H1 (cell line): ENCODE data around the gene ZNF577. TPM values are rescaled to one million over a fixed set of nuclear protein-coding genes. Genes with fewer than 3 reads are reported as not detected.
A peak's percentile ranks its signal among the peaks of the same experiment; 100 is the strongest.

Experiments
- BCL11A ChIP-seq, 2 experiments: IDR thresholded peaks; one replicate each; pipeline ENCODE4 v1.6.1; 2011; ENCODE audit warnings: low read depth in 2 of 2, low read length in 2 of 2, mild to moderate bottlenecking in 2 of 2
- CEBPB ChIP-seq: IDR thresholded peaks from 2 replicates; pipeline ENCODE4 v1.6.1; 2012; ENCODE audit warnings: low read depth, low read length
- E2F6 ChIP-seq: IDR thresholded peaks from 2 replicates; pipeline ENCODE4 v1.6.1; 2012; ENCODE audit warnings: inconsistent platforms
- EZH2 ChIP-seq: fragments of 200-600 bp; sonication (generic); IDR thresholded peaks from 2 replicates; pipeline ENCODE4 v1.7.1; 2012; ENCODE audit warnings: low read depth, mild to moderate bottlenecking, moderate library complexity, low read length, inconsistent platforms; ENCODE audit not compliant: severe bottlenecking
- GTF2F1 ChIP-seq: IDR thresholded peaks from 2 replicates; pipeline ENCODE4 v1.6.1; 2012; ENCODE audit warnings: low read depth, low read length, improper control_type of control experiment, borderline replicate concordance
- MAX ChIP-seq: IDR thresholded peaks from 2 replicates; pipeline ENCODE4 v1.6.1; 2012; ENCODE audit warnings: inconsistent platforms
- PHF8 ChIP-seq: fragments of 200-600 bp; sonication (generic); conservative IDR thresholded peaks from 2 replicates; pipeline ENCODE4 v1.7.1; 2012; ENCODE audit warnings: low read depth, mild to moderate bottlenecking, inconsistent platforms, low read length, moderate library complexity
- POLR2AphosphoS5 ChIP-seq: IDR thresholded peaks from 2 replicates; pipeline ENCODE4 v1.6.1; 2011; ENCODE audit warnings: low read depth, low read length
- RAD21 ChIP-seq, 2 experiments: IDR thresholded peaks in 1 of 2; conservative IDR thresholded peaks in 1 of 2; 2 replicates each; pipeline ENCODE4 v1.6.1; 2011; ENCODE audit warnings: low read depth in 2 of 2, low read length in 2 of 2, improper control_type of control experiment in 1 of 2, inconsistent platforms in 1 of 2, mild to moderate bottlenecking in 1 of 2, moderate library complexity in 1 of 2
- SAP30 ChIP-seq: fragments of 300-600 bp; sonication (generic); IDR thresholded peaks from 2 replicates; pipeline ENCODE4 v1.7.1; 2012; ENCODE audit warnings: low read length, moderate library complexity, mild to moderate bottlenecking, inconsistent platforms; ENCODE audit not compliant: insufficient read depth, insufficient replicate concordance
- SIN3A ChIP-seq, 2 experiments: IDR thresholded peaks in 1 of 2; conservative IDR thresholded peaks in 1 of 2; 2 replicates each; pipeline ENCODE4 v1.6.1; 2011 to 2012; ENCODE audit warnings: low read length in 2 of 2, improper control_type of control experiment in 1 of 2, low read depth in 1 of 2, mild to moderate bottlenecking in 1 of 2
- SUZ12 ChIP-seq: fragments of 200-600 bp; sonication (generic); IDR thresholded peaks from 2 replicates; pipeline ENCODE4 v1.6.1; 2012; ENCODE audit warnings: mild to moderate bottlenecking, inconsistent platforms, low read length, moderate library complexity, mixed read lengths
- TAF1 ChIP-seq: IDR thresholded peaks from 2 replicates; pipeline ENCODE4 v1.6.1; 2011; ENCODE audit warnings: mild to moderate bottlenecking, low read depth, low read length
- TBP ChIP-seq: IDR thresholded peaks from 2 replicates; pipeline ENCODE4 v1.6.1; 2011; ENCODE audit warnings: low read depth, low read length, improper control_type of control experiment
- TCF12 ChIP-seq: IDR thresholded peaks from 2 replicates; pipeline ENCODE4 v1.6.1; 2011; ENCODE audit warnings: low read depth, mild to moderate bottlenecking, low read length
- YY1 ChIP-seq: IDR thresholded peaks from 2 replicates; pipeline ENCODE4 v1.6.1; 2011; ENCODE audit warnings: low read depth, mild to moderate bottlenecking, low read length
- ZNF274 ChIP-seq: IDR thresholded peaks from 2 replicates; pipeline ENCODE4 v1.7.0; 2012; ENCODE audit warnings: low read length, borderline replicate concordance; ENCODE audit errors: extremely low read depth
- polyA plus RNA-seq, 7 experiments: library from polyadenylated mRNA; depleted of rRNA in 3 of 7; stranded (reverse) in 5 of 7; unstranded in 2 of 7; fragments of >200 nt in 5 of 7; fragments of 200-250 nt in 2 of 7; gene quantifications; 1 replicate in 5 of 7; 2 replicates in 1 of 7; 4 replicates in 1 of 7; pipeline versions ENCODE4 v1.2.1 to v1.2.3, GENCODE V29; 2011 to 2013; ENCODE audit warnings: missing spikeins in 2 of 7, mixed read lengths in 2 of 7
- total RNA-seq: library from RNA; stranded (reverse); fragmentation: NEBNext Ultra II Directional; extraction: Animal tissue kit (Norgen Biotek cat#: 25700); gene quantifications from 2 replicates; pipeline ENCODE4 v1.2.1, GENCODE V29; 2021

ZNF577 gene
- total and polyA plus RNA-seq, 2 of the 8 experiments (the other 6 are each of a cell fraction or from before 2014, with no cell fraction given): 13.8 to 14.9 TPM

GRCh38 chr19:51904331-51905165 lies 16.8 kb upstream of the ZNF577 start, which contains the start of gene ZNF649 (continued):
- TF ChIP-seq SIN3A (conservative IDR thresholded peaks at IDR 0.05 in 1 of 2, IDR thresholded peaks at IDR 0.05 in 1 of 2; ENCODE audit: low read depth in 1 of 2, low read length in 2 of 2) (no peak; a peak in 1 of 4 replicates), TBP (peak; percentile 89), YY1 (peak; percentile 100), EZH2 (no peak), MAX (peak; percentile 10; the same call in 1 of the 2 replicates), CEBPB (no peak), TCF12 (0 out of 2 replicates have a peak, but pooled peaks have one; percentile 12), SAP30 (peak; percentile 97), GTF2F1 (no peak), POLR2AphosphoS5 (peak; percentile 80), ZNF274 (no peak), PHF8 (peak; percentile 74), RAD21 (IDR thresholded peaks at IDR 0.05 in 1 of 2, conservative IDR thresholded peaks at IDR 0.05 in 1 of 2; ENCODE audit: low read depth in 2 of 2, low read length in 2 of 2) (peak in 1 of 2 experiments; percentile 19; a peak in 2 of 4 replicates), BCL11A (IDR thresholded peaks at IDR 0.05; ENCODE audit: low read depth in 2 of 2, low read length in 2 of 2) (no peak), E2F6 (peak; percentile 51; the same call in 1 of the 2 replicates), TAF1 (peak; percentile 88), SUZ12 (no peak)
